Measurements from ENCODE around the gene SGK1.

Gene SGK1

GRCh38 chr6:134317471-134318131, at the start of gene SGK1:
TSS of gene SGK1 (minus strand) at chr6:134318112. CDS start at chr6:134317460, 652 bp downstream.
- peak; percentile 55 for DNase-seq

- no peak for DNase-seq
These were observed 45.6 kb upstream of the SGK1 start for GRCh38 chr6:134363323-134364039.

- no peak for DNase-seq
These were observed 43.1 kb upstream of the SGK1 start for GRCh38 chr6:134361011-134361410.

- DNase-seq, result no peak
These were observed 41.4 kb upstream of the SGK1 start for GRCh38 chr6:134359302-134359701.

- no peak for DNase-seq
These were observed 40.4 kb upstream of the SGK1 start for GRCh38 chr6:134358320-134358719.

- no peak for DNase-seq
These were observed 39.1 kb upstream of the SGK1 start for GRCh38 chr6:134357022-134357487.

GRCh38 chr6:134356405-134356804, 38.5 kb upstream of the SGK1 start:
- no peak for DNase-seq

- DNase-seq, result no peak
These were observed 35.0 kb upstream of the SGK1 start for GRCh38 chr6:134352786-134353480.

- peak; percentile 28 for DNase-seq
These were observed 33.9 kb upstream of the SGK1 start for GRCh38 chr6:134351615-134352474.

- no peak for DNase-seq
These were observed 30.2 kb upstream of the SGK1 start for GRCh38 chr6:134347885-134348805.

GRCh38 chr6:134346932-134347545, 29.1 kb upstream of the SGK1 start:
- DNase-seq, result no peak

- no peak for DNase-seq
These were observed 27.9 kb upstream of the SGK1 start for GRCh38 chr6:134345789-134346188.

- DNase-seq, result no peak
These were observed 25.2 kb upstream of the SGK1 start for GRCh38 chr6:134343066-134343465.

GRCh38 chr6:134341999-134342567, 24.2 kb upstream of the SGK1 start:
- DNase-seq, result no peak

- no peak for DNase-seq
These were observed 22.5 kb upstream of the SGK1 start for GRCh38 chr6:134340179-134340975.

GRCh38 chr6:134339216-134339615, 21.3 kb upstream of the SGK1 start:
- no peak for DNase-seq

GRCh38 chr6:134331256-134331655, 13.3 kb upstream of the SGK1 start:
- DNase-seq, result no peak

GRCh38 chr6:134330555-134330954, 12.6 kb upstream of the SGK1 start:
- DNase-seq, result no peak

GRCh38 chr6:134328792-134329191, 10.9 kb upstream of the SGK1 start:
- no peak for DNase-seq

- no peak for DNase-seq
These were observed 10.2 kb upstream of the SGK1 start for GRCh38 chr6:134328138-134328537.
